ENCODE measurements around the gene NOS3.

The NOS3 gene

GRCh38 chr7:151062399-151063211, 71.8 kb downstream of the NOS3 start:
- H3K27ac Mint-ChIP-seq = no peak overlapping the region
- H3K27me3 Mint-ChIP-seq = no peaks in the 10 kb centered on the region
- DNase-seq (no peak), ATAC-seq (replicated peaks) (no peak)
- H3K9me3 Mint-ChIP-seq = no peaks in the 10 kb centered on the region
- no peak overlapping the region for H3K4me3 Mint-ChIP-seq
- peaks cover 9 to 19% of the 10 kb centered on the region in 2 donors for H3K36me3 Mint-ChIP-seq
- H3K4me1 Mint-ChIP-seq = peaks cover 18 to 35% of the 10 kb centered on the region in 2 donors

DNA sequence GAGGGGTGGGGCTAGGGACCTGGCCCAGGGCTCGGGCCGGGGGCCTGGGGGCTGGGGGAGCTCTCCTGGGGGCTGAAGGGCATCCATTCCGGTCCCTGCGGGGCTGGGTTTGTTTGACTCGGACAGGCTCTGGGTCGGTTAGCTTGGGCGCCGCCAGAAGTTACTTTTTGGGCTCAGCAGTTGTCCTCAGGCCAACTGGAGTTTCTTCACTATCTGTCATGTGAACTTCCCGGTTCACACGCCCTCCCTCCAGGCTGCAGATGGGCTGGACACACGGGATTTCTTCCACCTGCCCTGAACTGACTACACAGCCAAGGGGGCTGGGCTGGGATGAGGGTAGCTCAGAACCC, 72.4 kb downstream of the NOS3 start:
- H3K27ac Mint-ChIP-seq = no peak overlapping the region
- no peak overlapping the region for H3K4me3 Mint-ChIP-seq
- DNase-seq = no peak
- ATAC-seq (replicated peaks) = no peak
- H3K27me3 Mint-ChIP-seq = no peaks in the 10 kb centered on the region
- H3K4me1 Mint-ChIP-seq = peaks cover 18 to 34% of the 10 kb centered on the region in 2 donors
- H3K36me3 Mint-ChIP-seq = peaks cover 13 to 24% of the 10 kb centered on the region in 2 donors
- no peaks in the 10 kb centered on the region for H3K9me3 Mint-ChIP-seq
